ENCODE data around the gene ZDHHC11B. TPM values are rescaled to one million over a fixed set of nuclear protein-coding genes. Genes with fewer than 3 reads are reported as not detected.

Gene ZDHHC11B
- total RNA-seq, 1 experiment from 2014 or later, result 1.4 TPM

DNA sequence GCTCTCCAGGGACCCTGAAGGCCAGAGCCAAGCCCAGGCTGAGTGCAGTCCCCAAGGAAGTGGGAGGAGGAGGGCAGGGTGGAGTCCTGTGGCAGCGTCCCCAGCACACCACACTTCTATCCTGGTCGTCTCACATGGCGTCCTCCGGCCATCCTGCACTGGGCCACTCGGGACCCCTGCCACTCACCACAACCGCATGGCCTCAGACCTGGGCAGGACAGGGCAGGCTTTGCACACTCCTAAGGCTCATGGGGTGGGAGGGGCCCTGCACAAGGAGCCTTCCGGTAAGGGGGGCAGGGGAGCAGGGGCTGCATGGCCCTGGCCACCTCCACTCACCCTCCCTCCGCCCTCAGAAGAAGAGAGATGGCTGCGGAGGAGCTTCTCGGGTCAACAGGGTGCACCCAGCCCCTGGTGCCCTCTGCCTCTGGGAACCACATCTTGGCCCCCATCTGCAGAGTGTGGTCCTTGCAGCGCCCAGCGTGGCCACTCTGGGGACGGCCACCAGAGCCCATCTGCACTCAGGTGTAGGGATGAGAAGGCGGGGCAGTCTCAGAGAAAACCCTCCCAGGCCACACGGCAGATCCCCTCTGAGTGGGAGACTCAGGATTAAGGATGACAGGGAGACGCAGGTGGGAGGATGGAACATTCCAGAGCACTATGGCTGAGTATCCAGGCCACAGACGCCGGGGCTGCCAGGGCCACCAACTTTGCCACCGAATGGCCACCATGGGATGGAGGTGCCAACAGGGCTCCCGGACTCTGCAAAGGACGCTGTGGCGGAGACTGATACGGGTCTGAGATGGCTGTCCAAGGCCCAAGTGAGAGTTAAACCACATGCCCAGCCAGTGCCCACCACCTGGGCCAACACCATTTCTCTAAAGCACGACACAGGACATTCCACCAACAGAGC is 99.0 kb downstream of the ZDHHC11B start:
- TF ChIP-seq, protein P1, sequence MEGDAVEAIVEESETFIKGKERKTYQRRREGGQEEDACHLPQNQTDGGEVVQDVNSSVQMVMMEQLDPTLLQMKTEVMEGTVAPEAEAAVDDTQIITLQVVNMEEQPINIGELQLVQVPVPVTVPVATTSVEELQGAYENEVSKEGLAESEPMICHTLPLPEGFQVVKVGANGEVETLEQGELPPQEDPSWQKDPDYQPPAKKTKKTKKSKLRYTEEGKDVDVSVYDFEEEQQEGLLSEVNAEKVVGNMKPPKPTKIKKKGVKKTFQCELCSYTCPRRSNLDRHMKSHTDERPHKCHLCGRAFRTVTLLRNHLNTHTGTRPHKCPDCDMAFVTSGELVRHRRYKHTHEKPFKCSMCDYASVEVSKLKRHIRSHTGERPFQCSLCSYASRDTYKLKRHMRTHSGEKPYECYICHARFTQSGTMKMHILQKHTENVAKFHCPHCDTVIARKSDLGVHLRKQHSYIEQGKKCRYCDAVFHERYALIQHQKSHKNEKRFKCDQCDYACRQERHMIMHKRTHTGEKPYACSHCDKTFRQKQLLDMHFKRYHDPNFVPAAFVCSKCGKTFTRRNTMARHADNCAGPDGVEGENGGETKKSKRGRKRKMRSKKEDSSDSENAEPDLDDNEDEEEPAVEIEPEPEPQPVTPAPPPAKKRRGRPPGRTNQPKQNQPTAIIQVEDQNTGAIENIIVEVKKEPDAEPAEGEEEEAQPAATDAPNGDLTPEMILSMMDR (conservative IDR thresholded peaks at IDR 0.05), result no peak
- Histone ChIP-seq H4K91ac (ENCODE audit: insufficient read length, low read depth, low read length) (no peak overlapping the region), H2BK20ac (ENCODE audit: low read depth, low read length, poor library complexity, severe bottlenecking) (no peak overlapping the region), H2BK5ac (ENCODE audit: insufficient read length, low read length) (no peak overlapping the region), H3K4me1 (ENCODE audit: insufficient read depth, low read length) (no peaks in the 10 kb centered on the region), H2BK12ac (ENCODE audit: insufficient read length, low read depth, low read length) (no peak overlapping the region), H2AFZ (ENCODE audit: low read length) (no peak overlapping the region), H4K20me1 (ENCODE audit: control insufficient read depth, insufficient read depth, insufficient read length) (no peaks in the 10 kb centered on the region), H3K9ac (ENCODE audit: extremely low read depth, insufficient read length, low read length) (no peak overlapping the region), H3K9me3 (ENCODE audit: control insufficient read depth, low read depth, low read length) (no peaks in the 10 kb centered on the region), H3K23me2 (ENCODE audit: insufficient read length, low read depth, low read length, poor library complexity, severe bottlenecking) (no peaks in the 10 kb centered on the region), H3K79me2 (ENCODE audit: insufficient read depth, low read length) (no peaks in the 10 kb centered on the region), H3K79me1 (ENCODE audit: insufficient read depth, low read depth, low read length, poor library complexity, severe bottlenecking) (no peaks in the 10 kb centered on the region), H3K27me3 (ENCODE audit: insufficient read depth, low read length) (no peaks in the 10 kb centered on the region), H2AK5ac (ENCODE audit: insufficient read length, low read length) (no peak overlapping the region), H3K18ac (ENCODE audit: insufficient read length, low read depth, low read length) (no peak overlapping the region), H4K8ac (replicated peaks; ENCODE audit: insufficient read length, low read depth, low read length) (no peak overlapping the region), H3K4ac (ENCODE audit: low read depth, low read length) (no peak overlapping the region), H3K4me2 (ENCODE audit: insufficient read depth, insufficient read length, low read length) (no peak overlapping the region), H4K5ac (ENCODE audit: insufficient read length, low read depth, low read length) (no peak overlapping the region), H3K56ac (ENCODE audit: insufficient read length, low read depth, low read length) (no peak overlapping the region), H3T11ph (ENCODE audit: low read length) (no peak overlapping the region), H3K27ac (ENCODE audit: insufficient read length, low read depth, low read length) (no peak overlapping the region), H3K23ac (ENCODE audit: insufficient read length, low read depth, low read length) (no peak overlapping the region), H3K14ac (ENCODE audit: insufficient read depth, low read length) (peak overlapping the region; percentile 56; the same call in 1 of the 2 replicates), H2BK120ac (ENCODE audit: low read depth, low read length, poor library complexity, severe bottlenecking) (no peak overlapping the region), H2BK15ac (ENCODE audit: low read depth, low read length) (no peak overlapping the region)
- Mint-ChIP-seq H3K4me3 (no peak overlapping the region), H3K9me3 (no peaks in the 10 kb centered on the region), H3K36me3 (ENCODE audit: insufficient read depth in 1 of 3, low read depth in 3 of 3) (no peaks in the 10 kb centered on the region), H3K4me1 (no peaks in the 10 kb centered on the region), H3K27ac (no peak overlapping the region), H3K27me3 (ENCODE audit: low read depth) (peaks cover 41% of the 10 kb centered on the region)
- no CpG with 5 or more reads among the region's 24 CpGs for WGBS (ENCODE audit: extremely low coverage, insufficient read length, low lambda C conversion rate)
- DNase-seq, result peak; percentile 22
